ENCODE results near the gene RPS6KA2.

RPS6KA2 gene

DNA sequence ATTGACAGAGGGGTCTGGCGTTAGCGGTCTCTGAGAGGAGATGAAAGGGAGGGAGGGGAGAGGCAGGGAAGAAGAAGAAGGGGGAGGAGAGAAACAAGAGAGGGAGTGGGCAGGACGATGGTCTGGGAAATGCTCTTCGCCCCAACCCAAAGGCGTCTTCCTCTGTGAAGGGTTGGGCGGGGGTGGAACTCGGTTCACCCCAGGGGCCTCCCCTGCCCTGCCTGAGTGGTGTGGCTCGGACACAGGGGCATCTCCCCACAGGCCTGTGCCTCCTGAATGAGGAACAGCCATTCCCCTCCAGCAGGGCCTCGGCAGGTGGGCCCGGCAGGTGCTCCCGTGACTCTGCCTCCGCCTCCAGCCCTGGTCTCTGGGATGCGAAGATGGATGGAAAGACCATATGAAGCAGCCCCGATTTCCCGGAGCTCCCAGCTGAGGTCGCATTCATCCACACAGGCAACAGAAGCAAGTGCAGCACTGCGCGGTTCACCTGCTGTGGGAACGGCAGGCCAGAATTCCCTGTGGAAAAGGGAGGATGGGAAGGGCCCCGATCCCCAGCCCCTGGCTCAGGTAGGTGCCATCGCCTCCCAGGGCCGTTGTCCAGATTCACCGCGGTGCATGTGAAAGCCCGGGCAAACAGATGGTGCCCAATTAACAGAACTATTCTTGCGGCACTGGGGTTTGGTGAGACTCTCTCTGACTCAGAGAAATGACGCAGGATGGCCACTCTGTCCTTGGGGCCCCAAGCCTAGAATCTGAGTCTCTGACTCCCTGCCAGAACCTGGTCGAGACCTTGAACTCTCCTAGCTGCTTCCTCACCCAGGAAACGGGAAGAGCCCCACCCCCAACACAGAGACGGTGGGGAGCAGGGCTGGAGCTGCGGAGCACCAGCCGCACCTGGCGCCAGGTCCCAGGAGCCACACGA, 29.4 kb upstream of the RPS6KA2 start:
- DNase-seq (ENCODE audit: low read depth) = no peak

DNA sequence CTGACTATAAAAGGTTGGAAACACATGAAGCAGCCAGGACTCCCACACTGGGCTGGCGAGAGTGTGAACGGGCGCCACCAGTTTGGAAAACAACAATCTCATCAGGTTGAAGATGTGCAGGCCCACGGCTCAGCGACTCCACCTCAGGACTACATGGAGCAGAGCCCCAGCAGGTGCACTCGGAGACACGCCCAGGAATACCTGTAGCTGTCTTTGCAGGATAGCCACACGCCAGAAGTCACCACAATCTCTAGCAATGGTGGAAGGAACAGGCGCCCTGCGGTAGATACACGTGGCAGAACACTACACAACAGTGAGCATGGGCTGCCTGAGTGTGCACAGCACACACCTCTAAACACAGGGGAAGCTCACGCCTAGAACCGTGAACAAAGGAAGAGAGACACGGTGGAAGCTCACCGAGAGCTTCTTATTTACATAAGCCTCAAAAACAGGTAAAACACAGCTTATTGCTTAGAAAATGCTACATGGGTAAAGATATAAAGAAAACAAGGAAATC, 28.7 kb upstream of the RPS6KA2 start:
- no peak for DNase-seq (ENCODE audit: low read depth)

DNA sequence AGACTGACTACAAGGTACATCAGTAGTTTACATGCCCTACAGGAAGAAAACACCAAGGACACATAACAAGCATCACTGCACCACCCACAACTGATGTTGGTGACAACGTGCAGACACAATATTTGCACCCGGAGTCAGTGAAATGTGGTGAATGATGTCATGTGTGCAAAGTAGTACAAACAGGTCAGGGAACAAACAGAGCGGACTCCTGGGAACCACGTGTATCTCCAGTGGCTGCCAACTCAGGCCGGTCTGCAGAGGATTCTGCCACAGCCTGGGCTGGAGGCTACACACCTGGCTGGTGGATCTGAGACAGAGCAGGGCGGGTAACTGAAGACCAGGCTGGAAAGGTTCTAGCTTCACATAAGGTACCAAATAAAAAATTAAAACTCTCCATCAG, 28.2 kb upstream of the RPS6KA2 start:
- DNase-seq (ENCODE audit: low read depth) = no peak

DNA sequence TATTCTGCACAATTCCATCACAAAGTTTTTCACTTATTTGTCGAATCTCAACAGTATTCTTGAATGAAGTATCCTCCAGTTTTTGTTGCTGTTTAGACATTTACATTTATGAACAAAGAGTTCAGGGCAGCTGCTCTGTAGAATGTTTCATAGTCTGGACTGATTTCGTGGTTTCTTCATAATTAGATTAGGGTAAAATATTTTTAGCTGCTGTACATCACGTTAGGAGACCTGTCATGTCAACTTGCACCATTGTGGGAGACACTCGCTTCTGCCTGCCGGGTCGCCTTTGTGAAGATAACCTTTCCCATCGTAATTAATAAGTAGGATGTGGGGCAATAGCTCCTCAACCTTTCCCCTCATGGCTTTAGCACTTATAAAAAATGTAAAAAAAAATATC, 27.5 kb upstream of the RPS6KA2 start:
- DNase-seq (ENCODE audit: low read depth) = no peak

DNA sequence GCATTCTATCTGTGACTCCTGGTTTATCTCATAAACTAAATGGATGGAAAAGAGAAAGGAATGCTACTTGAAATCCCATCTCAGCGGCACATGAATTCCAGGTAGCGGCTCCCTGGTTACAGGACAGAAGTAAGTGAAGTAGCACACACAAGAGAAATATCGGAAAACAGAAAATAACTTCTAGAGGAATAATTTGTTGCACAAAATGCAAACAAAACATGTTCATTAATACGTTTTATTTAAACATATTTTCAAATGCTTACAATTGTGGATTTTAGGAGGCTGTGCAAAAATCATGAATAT, 26.5 kb upstream of the RPS6KA2 start:
- no peak for DNase-seq (ENCODE audit: low read depth)

DNA sequence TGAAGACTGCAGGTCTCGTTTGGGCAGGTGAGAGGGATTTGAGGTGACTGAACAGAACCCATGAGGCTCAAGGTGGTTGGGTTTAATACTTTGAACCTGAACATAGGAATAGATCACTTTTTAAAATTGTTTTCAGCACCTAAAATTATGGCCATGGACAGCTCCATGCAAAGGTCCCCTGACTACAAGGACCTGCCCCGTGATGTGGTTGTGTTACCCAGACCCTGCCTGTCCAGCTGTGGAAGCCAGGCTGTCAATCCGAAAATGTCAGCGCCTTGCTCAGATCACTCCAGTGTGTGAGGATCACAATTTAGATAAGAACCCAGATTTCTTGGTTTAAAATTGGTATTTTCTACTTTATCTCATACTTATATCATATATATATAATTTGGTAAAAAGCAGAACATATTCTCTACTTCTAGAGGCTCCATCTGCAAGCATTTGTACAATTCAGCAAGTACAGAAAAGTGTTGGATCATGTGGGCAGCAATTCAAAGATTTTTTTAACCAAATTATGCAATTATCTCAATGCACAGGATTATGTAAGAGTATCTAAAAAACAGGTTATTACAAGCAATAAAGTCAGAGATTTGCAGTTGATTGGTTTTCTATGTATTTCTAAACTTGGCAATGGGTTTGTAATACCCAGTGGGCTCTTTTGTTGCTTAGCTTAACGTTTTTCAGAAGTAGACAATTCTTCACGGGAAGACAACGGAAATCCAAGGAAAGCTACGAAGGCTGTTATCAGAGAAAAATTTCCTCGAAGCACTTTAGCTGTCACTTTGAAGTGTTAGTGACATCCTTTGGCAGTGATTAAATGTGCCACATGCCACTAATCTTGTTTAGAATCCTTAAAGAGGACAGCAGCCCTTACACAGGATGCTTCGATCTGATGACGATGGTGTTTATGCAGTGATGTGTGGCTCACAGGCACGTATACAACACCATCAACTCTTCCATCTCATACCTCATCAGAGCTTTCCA, 24.1 kb upstream of the RPS6KA2 start:
- DNase-seq (ENCODE audit: low read depth) = no peak

DNA sequence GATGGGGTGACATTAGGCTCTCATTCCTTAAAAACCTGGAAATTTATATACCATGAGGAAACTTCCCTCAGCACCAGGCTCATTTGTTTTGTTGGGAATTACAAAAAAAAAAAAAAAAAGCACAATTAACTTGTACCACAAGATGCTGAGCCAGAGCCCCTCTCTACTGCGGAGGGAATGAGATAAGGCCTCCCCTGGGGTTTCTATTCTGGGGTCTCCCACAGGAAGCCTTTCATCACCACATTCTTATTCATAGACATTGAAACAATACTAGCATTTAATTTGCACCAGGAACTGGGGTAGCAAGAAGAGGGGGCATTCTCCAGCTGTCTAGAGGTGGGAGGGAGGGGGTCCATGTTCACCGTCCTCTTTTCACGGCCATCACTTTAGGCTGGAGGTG, 23.0 kb upstream of the RPS6KA2 start:
- DNase-seq (ENCODE audit: low read depth) = no peak

DNA sequence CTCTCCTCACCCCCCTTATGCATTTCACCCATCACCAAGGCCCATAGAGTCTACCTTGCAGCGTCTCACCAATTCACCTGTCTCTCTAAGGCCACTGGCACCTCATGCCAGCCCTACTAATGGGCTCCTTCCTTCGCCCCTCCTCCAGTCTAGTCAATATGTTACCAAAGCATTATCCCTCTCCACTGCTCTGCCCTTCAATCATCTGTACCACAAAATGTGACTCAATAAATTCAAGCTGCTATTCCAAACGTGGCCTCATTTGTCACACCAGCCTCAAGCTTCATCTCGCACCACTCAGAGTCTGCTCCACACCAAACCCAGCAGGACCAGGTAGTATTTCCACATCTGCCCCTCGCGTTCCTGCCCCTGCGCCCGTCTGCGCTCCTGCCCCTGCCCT, 21.8 kb upstream of the RPS6KA2 start:
- no peak for DNase-seq (ENCODE audit: low read depth)

DNA sequence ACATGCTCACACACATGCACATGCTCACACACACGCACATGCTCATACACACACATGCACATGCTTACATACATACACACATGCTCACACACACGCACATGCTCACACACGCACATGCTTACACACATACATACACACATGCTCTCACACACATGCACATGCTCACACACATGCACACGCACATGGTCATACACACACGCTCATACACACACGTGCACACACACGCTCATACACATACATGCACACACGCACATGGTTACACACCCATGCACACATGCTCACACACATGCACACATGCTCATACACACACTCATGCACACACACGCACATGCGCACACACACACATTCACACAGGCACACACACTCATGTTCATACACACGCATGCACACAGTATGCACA, 20.8 kb upstream of the RPS6KA2 start:
- DNase-seq (ENCODE audit: low read depth) = no peak

DNA sequence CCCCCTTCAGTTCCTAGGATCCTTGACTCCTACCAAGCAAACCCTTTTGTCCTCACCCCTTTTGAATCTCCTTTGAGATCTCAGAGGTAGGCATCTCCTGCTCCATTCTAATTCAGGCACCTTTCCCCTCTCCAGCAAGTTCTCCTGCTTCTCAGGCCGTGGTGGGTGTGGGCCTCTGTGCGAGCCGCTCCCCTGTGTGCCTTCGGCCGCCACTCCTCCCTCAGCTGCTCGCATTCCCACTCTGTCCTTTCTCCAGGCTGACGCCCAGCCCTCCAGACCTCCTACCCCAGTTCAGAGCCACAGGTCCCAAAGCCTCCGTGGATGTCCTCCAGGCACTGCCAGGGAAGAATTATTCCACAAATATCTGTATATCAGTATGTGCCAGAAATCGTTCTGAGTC, 19.7 kb upstream of the RPS6KA2 start:
- DNase-seq (ENCODE audit: low read depth) = no peak

DNA sequence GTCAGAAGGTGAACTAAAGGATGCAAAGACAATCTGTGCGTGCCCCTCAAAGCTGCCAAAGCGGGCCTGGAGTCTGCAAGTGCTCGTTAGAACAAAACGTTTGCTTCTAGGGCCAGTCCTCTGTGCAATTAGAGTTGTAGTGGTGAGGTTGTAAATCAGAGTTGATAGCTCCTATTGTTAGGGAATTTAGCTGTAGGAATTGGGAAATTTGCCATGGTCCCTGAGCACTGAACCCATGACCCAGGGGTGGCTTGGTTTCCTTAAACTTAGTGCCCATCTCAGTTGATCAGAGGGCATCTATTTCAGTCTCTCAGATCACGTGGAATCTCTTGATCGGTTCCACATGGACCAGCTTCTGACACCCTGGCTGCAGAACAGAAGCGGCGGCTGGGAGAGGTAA, 18.8 kb upstream of the RPS6KA2 start:
- no peak for DNase-seq (ENCODE audit: low read depth)

DNA sequence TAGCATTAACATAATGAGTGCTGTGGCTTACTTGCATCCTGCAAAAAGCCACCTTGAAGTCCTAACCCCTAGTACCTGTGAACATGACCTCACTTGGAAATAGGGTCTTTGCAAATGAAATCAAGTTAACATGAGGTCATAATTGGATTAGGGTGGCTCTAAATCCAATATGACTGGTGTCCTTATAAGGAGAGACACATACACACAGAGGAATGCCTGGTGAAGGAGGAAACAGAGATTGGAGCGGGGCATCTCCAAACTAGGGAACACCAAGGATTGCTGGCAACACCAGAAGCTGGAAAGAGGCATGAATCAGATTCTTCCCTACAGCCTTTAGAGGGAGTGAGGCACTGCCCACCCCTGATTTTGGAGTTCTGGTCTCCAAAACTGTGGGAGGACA, 17.6 kb upstream of the RPS6KA2 start:
- DNase-seq (ENCODE audit: low read depth) = no peak

DNA sequence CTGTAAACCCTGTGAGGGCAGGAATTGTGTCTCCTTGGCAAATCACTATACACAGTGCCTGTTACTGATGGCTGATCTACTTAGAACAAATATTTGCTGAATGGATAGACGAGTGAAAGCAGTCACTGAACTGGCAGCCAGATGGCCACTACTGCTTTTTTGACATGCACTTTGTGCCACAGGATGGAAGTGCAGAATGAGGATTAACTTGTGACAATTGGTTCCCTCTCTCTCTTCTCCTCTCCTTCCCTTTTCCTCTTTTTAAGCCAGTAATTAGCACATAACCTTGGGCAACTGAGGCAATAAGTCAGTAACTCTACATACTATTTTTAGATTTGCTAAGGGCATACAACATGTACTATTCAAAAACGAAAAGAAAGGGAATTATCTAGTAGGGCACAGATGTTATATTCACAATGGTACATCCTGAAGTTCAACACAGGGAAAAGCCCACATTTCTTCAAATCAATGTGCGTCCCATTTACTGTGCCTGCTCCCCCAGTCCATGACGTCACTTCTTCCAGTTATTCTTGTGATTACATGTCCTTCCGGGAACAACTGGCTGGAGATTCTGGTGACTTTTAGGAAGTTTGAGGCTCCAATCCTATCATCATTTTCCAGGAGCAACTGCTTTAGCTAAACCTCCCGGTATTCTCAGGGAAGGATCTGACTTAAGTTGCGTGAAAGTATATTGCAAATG, 17.0 kb upstream of the RPS6KA2 start:
- no peak for DNase-seq (ENCODE audit: low read depth)

DNA sequence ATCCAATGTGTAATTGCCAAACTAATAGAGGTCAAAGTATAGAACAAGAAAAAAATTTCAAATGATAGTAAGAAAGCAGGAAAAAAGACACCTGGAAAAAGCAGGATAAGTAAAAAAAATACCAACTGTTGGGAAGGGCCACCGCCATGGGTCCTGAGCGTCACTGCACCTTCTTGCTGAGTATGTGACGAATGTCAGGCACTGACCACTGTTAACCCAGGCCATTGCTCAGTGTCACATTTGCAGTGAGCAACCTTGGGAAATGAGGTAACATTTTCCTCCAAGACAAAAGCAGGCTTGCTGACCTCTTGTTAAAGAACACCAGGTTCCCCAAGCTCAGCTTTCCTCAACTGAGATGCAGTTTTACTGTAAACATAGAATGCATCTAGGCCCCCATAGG, 15.6 kb upstream of the RPS6KA2 start:
- DNase-seq (ENCODE audit: low read depth) = no peak

DNA sequence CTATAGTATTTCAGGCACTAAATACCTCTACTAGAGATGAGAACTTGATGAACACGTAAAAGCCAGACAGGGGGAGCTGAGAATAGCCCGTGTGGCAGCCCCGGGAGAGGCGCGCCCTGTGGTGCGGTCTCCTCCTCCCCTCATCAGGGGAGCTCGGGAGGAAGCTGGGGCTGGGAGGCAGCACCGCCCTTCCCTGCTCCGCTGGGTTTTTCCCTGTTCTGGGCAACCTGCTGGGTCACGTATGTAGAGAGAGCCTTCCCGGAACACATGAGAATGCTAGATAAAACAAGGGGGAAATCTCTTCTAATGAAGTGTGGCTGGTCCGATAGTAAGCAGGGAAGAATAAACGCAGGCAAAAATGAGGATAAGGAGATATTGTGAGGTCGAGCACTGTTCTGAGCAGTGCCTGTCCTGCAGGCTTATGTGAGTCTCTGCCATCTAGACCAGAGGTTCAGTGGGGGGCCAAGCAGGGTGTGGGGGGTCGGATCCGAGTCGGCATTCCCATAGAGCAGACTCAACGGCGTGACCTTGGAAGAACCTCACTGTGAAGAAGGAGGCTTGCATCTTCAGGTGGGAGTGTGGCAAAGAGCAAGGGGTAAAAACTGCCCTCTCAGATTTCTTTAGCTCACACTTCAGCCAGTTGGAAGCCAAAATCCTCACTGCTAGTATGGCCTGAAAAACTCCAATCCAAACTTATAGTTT, 13.4 kb upstream of the RPS6KA2 start:
- peak; percentile 7 for DNase-seq (ENCODE audit: low read depth)

DNA sequence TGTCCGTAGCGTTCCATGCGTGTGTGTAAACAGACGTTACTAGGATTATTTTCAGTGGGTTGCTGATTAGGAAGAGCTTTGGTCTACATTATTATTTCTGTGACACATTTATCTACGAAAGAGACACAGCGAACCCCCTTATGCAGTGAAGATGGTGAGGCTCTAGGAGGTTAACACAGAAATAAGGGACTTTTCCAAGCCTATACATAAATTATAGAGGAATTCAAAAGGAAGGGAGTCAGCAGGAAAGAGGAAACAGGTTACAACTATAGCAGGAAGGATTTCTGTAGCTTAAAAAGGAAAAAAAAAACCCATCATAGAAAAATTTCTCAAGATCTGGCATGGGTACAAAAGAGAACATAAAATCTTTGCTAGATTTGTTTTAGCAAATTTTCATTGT, 12.9 kb upstream of the RPS6KA2 start:
- DNase-seq (ENCODE audit: low read depth) = no peak

DNA sequence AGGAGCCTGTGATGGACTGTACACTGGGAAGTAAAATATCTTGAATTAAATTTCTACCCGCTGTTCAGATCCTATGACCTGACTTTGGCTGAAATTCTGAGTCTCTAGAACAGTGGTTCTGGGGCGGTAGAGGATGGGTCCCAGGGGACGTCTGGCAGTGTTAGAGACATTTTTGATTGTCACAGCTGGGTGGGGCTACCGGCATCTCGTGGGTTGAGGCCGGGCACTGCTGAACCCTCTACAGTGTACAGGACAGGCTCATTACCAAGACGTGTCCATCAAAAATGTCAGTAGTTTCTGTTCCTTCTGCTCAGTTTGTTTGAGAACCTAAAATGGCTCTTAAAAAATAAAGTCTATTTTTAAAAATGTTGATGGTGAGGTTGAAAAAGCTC, 11.5 kb upstream of the RPS6KA2 start:
- DNase-seq (ENCODE audit: low read depth) = no peak

DNA sequence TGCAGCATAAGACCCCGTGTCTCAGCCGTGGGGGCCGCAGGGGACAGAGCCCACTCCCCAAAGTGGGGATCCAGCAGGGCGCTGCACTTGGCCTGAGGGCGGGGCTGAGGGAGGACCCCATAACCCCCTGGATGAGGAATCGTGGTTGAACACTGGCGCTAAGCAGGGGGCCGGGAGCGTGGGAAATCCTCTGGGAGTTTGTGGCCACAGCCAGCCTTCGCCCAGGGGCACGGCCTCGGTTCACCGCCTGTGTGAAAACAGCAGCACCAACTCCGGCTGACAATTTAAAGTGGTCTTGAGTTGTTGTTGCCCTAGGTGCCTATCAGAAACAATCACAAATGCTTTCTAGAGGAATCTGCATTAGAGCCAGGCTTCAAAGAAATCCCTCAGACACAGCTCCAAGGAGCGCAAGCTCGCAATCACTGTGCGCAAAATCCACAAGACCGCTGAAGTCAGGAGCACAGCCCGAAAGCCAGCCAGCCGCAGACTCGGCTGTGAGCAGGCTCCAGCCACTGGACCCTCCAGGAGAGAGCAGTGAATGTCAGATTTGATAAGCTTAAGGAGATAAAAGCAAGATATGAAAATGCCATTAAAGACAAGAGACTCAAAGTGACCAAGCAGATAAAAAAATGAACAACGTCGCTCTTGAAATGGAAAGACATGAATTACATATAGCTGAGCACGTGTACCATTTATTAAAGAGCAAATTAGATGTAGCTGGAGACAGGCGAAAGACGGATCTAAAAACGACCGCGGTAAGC, 10.9 kb upstream of the RPS6KA2 start:
- DNase-seq (ENCODE audit: low read depth) = no peak

DNA sequence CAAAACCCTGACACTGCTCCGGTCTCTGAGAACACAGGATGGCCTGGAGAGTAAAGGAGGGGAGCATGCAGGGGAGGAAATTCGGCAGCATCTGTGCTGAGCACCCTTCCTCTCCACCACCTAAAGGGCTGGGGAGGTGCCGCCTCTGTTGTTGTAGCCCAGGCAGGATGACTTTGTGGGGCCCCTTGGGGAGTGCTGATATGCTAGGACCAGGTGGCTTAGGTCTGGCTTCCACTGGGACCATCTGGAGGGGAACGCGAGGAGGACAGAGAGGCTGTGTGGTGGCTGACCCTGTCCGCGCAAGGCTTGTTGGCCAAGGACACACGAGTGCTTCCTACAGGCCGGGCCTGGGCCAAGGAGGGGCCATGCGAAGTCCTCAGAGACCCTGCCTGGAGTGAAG, 9.9 kb upstream of the RPS6KA2 start:
- DNase-seq (ENCODE audit: low read depth) = no peak

DNA sequence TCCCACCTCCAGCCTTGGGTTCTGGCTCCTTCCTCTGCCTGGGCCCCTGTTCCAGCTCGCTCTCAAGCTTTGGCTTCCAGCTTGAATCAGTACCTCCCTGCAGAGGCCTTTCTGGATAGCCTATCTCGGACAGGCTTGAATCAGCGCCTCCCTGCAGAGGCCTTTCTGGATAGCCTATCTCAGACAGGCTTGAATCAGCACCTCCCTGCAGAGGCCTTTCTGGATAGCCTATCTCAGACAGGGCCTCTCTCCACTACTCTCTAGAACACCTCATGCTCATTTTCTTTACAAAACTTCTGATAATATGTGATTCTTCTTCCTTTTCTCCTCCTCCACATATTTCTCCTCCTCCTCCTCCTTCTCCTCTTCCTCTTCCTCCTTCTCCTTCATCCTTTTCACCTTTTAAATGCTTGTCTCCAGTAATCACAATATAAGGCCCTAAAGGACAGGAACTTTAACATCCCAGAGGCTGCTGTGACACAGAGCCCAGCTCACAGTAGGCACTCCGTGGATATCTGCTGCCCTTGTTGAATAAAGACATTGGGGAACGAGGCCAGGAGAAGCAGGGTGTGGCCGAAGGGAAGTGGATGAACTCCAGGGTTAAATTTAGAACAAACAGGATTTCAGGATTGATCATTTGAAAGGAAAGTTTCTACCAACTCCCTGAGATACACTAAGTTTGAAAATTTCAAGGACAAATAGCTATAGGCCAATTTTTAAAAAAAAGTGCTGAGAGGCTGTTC, 9.3 kb upstream of the RPS6KA2 start:
- DNase-seq (ENCODE audit: low read depth) = no peak

All from activated T-cell treated with anti-CD3 and anti-CD28 coated beads for 48 hours (primary cell).